Heart left ventricle (tissue), 13 donors: ENCODE results near the gene KLHL36.

Source experiments
- POLR2A ChIP-seq, 2 donors: fragments of 450-650 bp; IDR thresholded peaks; one replicate each; pipeline ENCODE4 v1.6.1; 2017; ENCODE audit warnings: antibody characterized with exemption in 2 of 2, mild to moderate bottlenecking in 2 of 2, moderate library complexity in 2 of 2
- TF ChIP-seq, protein P1 (sequence below), 12 donors: fragments of 200-600 bp; sonication (generic) in 4 of 12; IDR thresholded peaks; one replicate each; pipeline versions ENCODE4 v1.5.0 to v1.8.0; 2018 to 2022; ENCODE audit warnings: antibody characterized with exemption in 12 of 12, mild to moderate bottlenecking in 5 of 12
- donor health status: ischemic (EF 13 %, LVEDD 7.1; RV severe dilation, severe dysfunction).
- donor health status: DM: no; HTN: yes; CAD: no.
- donor health status: DM: no; HTN: no; CAD: no.
- donor health status: ischemic (EF 25% LVEDD 6.9; RV normal size, moderate dysfunction).
- donor health status: ischemic (EF 25% LVEDD 5.7; RV mildly dilated, moderate dysfunction).
- donor health status: ischemic (EF 35%, LVEDD 5.7; RV mildly dilated, moderate dysfunction).
- donor health status: nonischemic (EF 11% LVEDD 7.7; RV severe dilation, severe dysfunction).
- donor health status: DM: yes; HTN: yes; CAD: no.
- donor health status: PGD.
- donor health status: ischemic (EF 29% LVEDD 5.4; RV normal size, mild dysfunction).
- donor health status: nonischemic (EF 23%, LVEDD 6.1; RV moderate dilation, normal function).

DNA sequence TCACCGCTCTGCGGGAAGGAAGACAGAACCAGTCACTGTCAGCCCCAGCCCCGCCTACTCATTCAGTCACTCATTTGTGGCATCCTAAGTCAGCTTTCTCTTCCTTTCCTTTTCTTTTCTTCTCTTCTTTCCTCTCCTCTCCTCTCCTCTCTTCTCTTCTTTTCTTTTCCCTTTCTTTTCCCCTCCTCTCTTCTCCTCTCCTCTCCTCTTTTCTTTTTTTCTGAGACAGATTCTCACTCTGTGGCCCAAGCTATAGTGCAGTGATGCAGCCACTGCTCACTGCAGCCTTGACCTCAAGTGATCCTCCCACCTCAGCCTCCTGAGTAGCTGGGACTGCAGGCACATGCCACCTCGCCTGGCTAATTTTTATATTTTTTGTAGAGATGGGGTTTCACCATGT, 10.6 kb upstream of the KLHL36 start:
- TF ChIP-seq, protein P1, sequence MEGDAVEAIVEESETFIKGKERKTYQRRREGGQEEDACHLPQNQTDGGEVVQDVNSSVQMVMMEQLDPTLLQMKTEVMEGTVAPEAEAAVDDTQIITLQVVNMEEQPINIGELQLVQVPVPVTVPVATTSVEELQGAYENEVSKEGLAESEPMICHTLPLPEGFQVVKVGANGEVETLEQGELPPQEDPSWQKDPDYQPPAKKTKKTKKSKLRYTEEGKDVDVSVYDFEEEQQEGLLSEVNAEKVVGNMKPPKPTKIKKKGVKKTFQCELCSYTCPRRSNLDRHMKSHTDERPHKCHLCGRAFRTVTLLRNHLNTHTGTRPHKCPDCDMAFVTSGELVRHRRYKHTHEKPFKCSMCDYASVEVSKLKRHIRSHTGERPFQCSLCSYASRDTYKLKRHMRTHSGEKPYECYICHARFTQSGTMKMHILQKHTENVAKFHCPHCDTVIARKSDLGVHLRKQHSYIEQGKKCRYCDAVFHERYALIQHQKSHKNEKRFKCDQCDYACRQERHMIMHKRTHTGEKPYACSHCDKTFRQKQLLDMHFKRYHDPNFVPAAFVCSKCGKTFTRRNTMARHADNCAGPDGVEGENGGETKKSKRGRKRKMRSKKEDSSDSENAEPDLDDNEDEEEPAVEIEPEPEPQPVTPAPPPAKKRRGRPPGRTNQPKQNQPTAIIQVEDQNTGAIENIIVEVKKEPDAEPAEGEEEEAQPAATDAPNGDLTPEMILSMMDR (IDR thresholded peaks at IDR 0.05) = no peak
- no peak for TF ChIP-seq POLR2A (IDR thresholded peaks at IDR 0.05)
